ENCODE data around the gene SLC22A12. TPM values are rescaled to one million over a fixed set of nuclear protein-coding genes. Genes with fewer than 3 reads are reported as not detected.

Gene SLC22A12
- total and polyA plus RNA-seq, 2 of the 8 experiments (the other 6 are each of a cell fraction or from before 2014, with no cell fraction given) = not detected

DNA sequence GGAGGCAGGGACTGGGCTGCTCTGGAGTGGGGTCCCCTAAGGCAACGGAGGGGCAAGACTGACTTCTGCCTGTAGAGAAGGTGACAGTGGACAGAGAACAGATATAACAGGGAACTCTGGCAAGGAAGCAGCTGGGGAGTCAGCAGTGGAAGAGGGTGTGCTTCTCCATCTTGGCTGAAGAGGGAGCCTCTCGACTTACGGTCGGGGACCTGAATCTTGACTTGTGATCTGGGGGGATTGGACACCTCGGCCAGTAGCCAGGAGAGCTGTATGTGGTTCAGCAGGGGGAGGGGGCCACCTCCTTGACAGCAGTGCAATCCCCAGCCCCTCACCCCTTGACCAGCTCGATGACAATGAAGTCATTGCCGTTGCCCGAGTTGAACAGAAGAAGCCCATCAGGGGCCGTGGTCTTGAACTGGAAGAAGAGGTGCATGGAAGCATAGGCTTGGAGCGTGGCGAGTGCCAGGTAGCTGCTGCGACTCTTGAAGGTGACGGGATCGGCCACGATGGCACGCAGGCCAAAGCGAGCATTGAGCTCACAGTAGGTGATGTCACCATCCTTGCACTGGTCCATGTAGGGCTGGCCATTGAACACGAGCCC lies 60.0 kb downstream of the SLC22A12 start:
- DNase-seq (ENCODE audit: low read depth in 1 of 2, low spot score in 2 of 2) (peak in 1 of 2 experiments; percentile 61), FAIRE-seq (peak; percentile 75)
- Histone ChIP-seq H3K4me2 (ENCODE audit: insufficient read depth in 1 of 2, low read depth in 2 of 2, low read length in 2 of 2) (no peak overlapping the region), H3K14ac (ENCODE audit: insufficient read length) (no peak overlapping the region), H3K9ac (replicated peaks in 1 of 4; ENCODE audit: extremely low read depth in 1 of 4, low read depth in 3 of 4, low read length in 3 of 4) (no peak overlapping the region), H3K27ac (ENCODE audit: low read depth, low read length) (no peak overlapping the region), H3K79me1 (ENCODE audit: low read depth, low read length) (no peaks in the 10 kb centered on the region), H4K8ac (ENCODE audit: extremely low read depth, insufficient read depth, low read length) (no peak overlapping the region), H2BK120ac (replicated peaks; ENCODE audit: low read depth, low read length) (no peak overlapping the region), H3K18ac (ENCODE audit: extremely low read depth, low read length) (no peak overlapping the region), H2AFZ (ENCODE audit: low read length) (no peak overlapping the region), H3K23me2 (ENCODE audit: low read depth, low read length) (no peaks in the 10 kb centered on the region; the same call in 1 of the 2 replicates), H2BK5ac (ENCODE audit: low read depth, low read length) (no peak overlapping the region), H4K91ac (replicated peaks; ENCODE audit: insufficient read length, low read length) (no peak overlapping the region), H2BK12ac (ENCODE audit: low read depth, low read length) (peak overlapping the region; percentile 28; the same call in 1 of the 2 replicates), H2BK20ac (ENCODE audit: low read length) (no peak overlapping the region), H4K20me1 (replicated peaks in 1 of 2; ENCODE audit: control insufficient read depth in 1 of 2, insufficient read depth in 2 of 2, low read length in 2 of 2) (peaks cover 0 to 2% of the 10 kb centered on the region in 2 experiments), H2BK15ac (ENCODE audit: low read length) (0 out of 2 replicates have a peak overlapping the region, but pooled peaks have one; percentile 3), H3K23ac (ENCODE audit: insufficient read length) (no peak overlapping the region), H3K9me3 (ENCODE audit: insufficient read depth in 2 of 2, low read depth in 1 of 2, low read length in 1 of 2) (no peaks in the 10 kb centered on the region), H3K4ac (replicated peaks; ENCODE audit: insufficient read length, low read depth, low read length) (no peak overlapping the region), H4K5ac (ENCODE audit: insufficient read length, low read depth, low read length) (no peak overlapping the region), H3K27me3 (replicated peaks in 1 of 4; ENCODE audit: control insufficient read depth in 3 of 4, extremely low read depth in 1 of 4, insufficient read depth in 3 of 4, low read length in 3 of 4) (peaks cover 0 to 8% (median 5%) of the 10 kb centered on the region in 4 experiments; a peak in 6 of 7 replicates), H3K4me1 (replicated peaks in 1 of 4; ENCODE audit: control insufficient read depth in 3 of 4, insufficient read depth in 4 of 4, low read length in 3 of 4) (peaks cover 0 to 6% (median 3%) of the 10 kb centered on the region in 4 experiments; a peak in 3 of 7 replicates), H2AK5ac (ENCODE audit: low read depth, low read length) (no peak overlapping the region; the same call in 1 of the 2 replicates), H3K79me2 (ENCODE audit: control insufficient read depth in 1 of 2, insufficient read depth in 2 of 2, low read length in 2 of 2) (no peaks in the 10 kb centered on the region), H3K56ac (replicated peaks; ENCODE audit: insufficient read length, low read depth, low read length) (no peak overlapping the region), H3K36me3 (ENCODE audit: control insufficient read depth in 2 of 4, insufficient read depth in 4 of 4, low read length in 3 of 4) (no peaks in the 10 kb centered on the region), H3K4me3 (ENCODE audit: extremely low read depth in 1 of 4, insufficient read depth in 2 of 4, low read depth in 3 of 4, low read length in 4 of 4) (no peak overlapping the region)
- WGBS, 2 experiments (ENCODE audit: extremely low coverage in 1 of 2, insufficient coverage in 1 of 2, insufficient read length in 1 of 2, insufficient replicate concordance in 2 of 2, low coverage in 1 of 2, low lambda C conversion rate in 2 of 2, missing lambda C conversion rate in 1 of 2) = 67% methylated on average over 16 of the region's 18 CpGs; no CpG with 5 or more reads in 1 of the 2 experiments
- ChIA-PET CTCF (ENCODE audit: partially characterized antibody) (interaction anchor here (0.5 to 15.7 kb wide), 76 partner anchors 9 to 858 kb away, joined by 3 to 201 read pairs (median 6); partner anchors contain the start of genes RASGRP2 and RPS6KA4), POLR2A (ENCODE audit: partially characterized antibody) (interaction anchor here (0.9 to 1.3 kb wide), 3 partner anchors 54 to 74 kb away, joined by 3 to 5 read pairs (median 3); no protein-coding TSS in a partner anchor)
- no peak for TF ChIP-seq RBBP5 (IDR thresholded peaks at IDR 0.05; ENCODE audit: borderline replicate concordance, low read depth, low read length)
- TF ChIP-seq CTCF (IDR thresholded peaks at IDR 0.05; ENCODE audit: control extremely low read depth in 1 of 3, insufficient read depth in 1 of 3, low read depth in 1 of 3, low read length in 3 of 3) = peak in 2 of 3 experiments; percentile 51 to 80; a peak in 2 of 4 replicates
- TF ChIP-seq GABPA (IDR thresholded peaks at IDR 0.05; ENCODE audit: borderline replicate concordance, insufficient read depth, low read length) = no peak
- no peak for TF ChIP-seq TAF7 (optimal IDR thresholded peaks at IDR 0.05; ENCODE audit: borderline replicate concordance, low read depth, low read length)
- TF ChIP-seq RAD21 (IDR thresholded peaks at IDR 0.05 in 1 of 2, conservative IDR thresholded peaks at IDR 0.05 in 1 of 2; ENCODE audit: low read depth in 2 of 2, low read length in 2 of 2) = peak; percentile 45 to 64; a peak in 3 of 4 replicates
- no peak for TF ChIP-seq RNF2 (IDR thresholded peaks at IDR 0.05; ENCODE audit: borderline replicate concordance, low read depth, low read length, missing control alignments, poor library complexity, severe bottlenecking)
- TF ChIP-seq POLR2A (IDR thresholded peaks at IDR 0.05; ENCODE audit: control extremely low read depth in 1 of 2, low read depth in 2 of 2, low read length in 2 of 2) = no peak
- TF ChIP-seq HDAC6 (IDR thresholded peaks at IDR 0.05; ENCODE audit: low read depth, low read length) = no peak

All from H1 (cell line).